Spleen (tissue), 11 donors: ENCODE results near the gene OBP2A. TPM values are rescaled to one million over a fixed set of nuclear protein-coding genes. Genes with fewer than 3 reads are reported as not detected.

ENCODE experiments used
- DNase-seq: peaks from one replicate; pipeline ENCODE4 v3.0.0-alpha.2; 2020
- H3K27ac ChIP-seq, 8 donors: fragments of 200-600 bp; sonication (generic) in 7 of 8; 1 replicate in 4 of 8; 2 replicates in 4 of 8; pipeline versions ENCODE4 v1.5.0 to v1.8.0; 2016 to 2021; ENCODE audit warnings: inconsistent platforms in 4 of 8, mild to moderate bottlenecking in 4 of 8, moderate library complexity in 1 of 8
- H3K27me3 ChIP-seq, 7 donors: fragments of 200-600 bp; sonication (generic) in 6 of 7; replicated peaks in 1 of 7; 1 replicate in 4 of 7; 2 replicates in 3 of 7; pipeline versions ENCODE4 v1.5.0 to v1.8.0; 2016 to 2021; ENCODE audit warnings: inconsistent platforms in 3 of 7, mild to moderate bottlenecking in 1 of 7
- H3K36me3 ChIP-seq, 6 donors: fragments of 200-600 bp; sonication (generic) in 5 of 6; 1 replicate in 4 of 6; 2 replicates in 2 of 6; pipeline versions ENCODE4 v1.5.0 to v1.8.0; 2016 to 2021; ENCODE audit warnings: inconsistent platforms in 2 of 6
- H3K4me1 ChIP-seq, 6 donors: fragments of 200-600 bp; sonication (generic) in 5 of 6; 1 replicate in 3 of 6; 2 replicates in 3 of 6; pipeline versions ENCODE4 v1.5.0 to v1.8.0; 2016 to 2021; ENCODE audit warnings: inconsistent platforms in 3 of 6
- H3K4me3 ChIP-seq, 8 donors: fragments of 200-600 bp; sonication (generic) in 7 of 8; 1 replicate in 4 of 8; 2 replicates in 4 of 8; pipeline versions ENCODE4 v1.5.0 to v1.8.0; 2016 to 2021; ENCODE audit warnings: inconsistent platforms in 4 of 8, mild to moderate bottlenecking in 4 of 8, moderate library complexity in 2 of 8
- H3K9me3 ChIP-seq, 8 donors: fragments of 200-600 bp; sonication (generic) in 7 of 8; 1 replicate in 4 of 8; 2 replicates in 4 of 8; pipeline versions ENCODE4 v1.5.0 to v1.8.0; 2016 to 2021; ENCODE audit warnings: inconsistent platforms in 4 of 8
- POLR2A ChIP-seq, 3 donors: fragments of 450-650 bp; IDR thresholded peaks; one replicate each; pipeline ENCODE4 v1.5.1; 2017; ENCODE audit warnings: antibody characterized with exemption in 3 of 3, mild to moderate bottlenecking in 1 of 3
- POLR2AphosphoS5 ChIP-seq, 3 donors: sonication (generic); formaldehyde crosslinking; IDR thresholded peaks; one replicate each; pipeline ENCODE4 v1.5.1; 2017; ENCODE audit warnings: antibody characterized with exemption in 3 of 3
- WGBS, 5 donors: extraction: QIAGEN DNeasy Blood & Tissue Kit in 3 of 5; methylation state at CpG; one replicate each; pipeline versions ENCODE4 v1.1.5 to v1.1.7; 2013 to 2018; 5-methylcytosine and 5-hydroxymethylcytosine counted together
- intact Hi-C: fragments of 100-400 bp; cut with DNase I; formaldehyde crosslinking; loops from one replicate; pipeline ENCODE4 v1.15.0; 2023; ENCODE audit warnings: low total_unique reads
- polyA plus RNA-seq, 3 donors: library from polyadenylated mRNA; stranded (reverse); fragments of 200-250 nt; gene quantifications; one replicate each; pipeline ENCODE4 v1.2.1, GENCODE V29; 2013
- total RNA-seq, 7 donors: library from RNA; depleted of rRNA in 3 of 7; stranded (reverse); fragments of >200 nt in 3 of 7; fragmentation: NEBNext Ultra II Directional in 4 of 7; extraction: Animal tissue kit (Norgen Biotek cat#: 25700) in 4 of 7; gene quantifications; one replicate each; pipeline versions ENCODE4 v1.1.0 to v1.2.1, GENCODE V29; 2016 to 2021
- TF ChIP-seq, protein P1 (sequence below), 11 experiments: fragments of 200-600 bp in 7 of 11; fragments of 450-650 bp in 4 of 11; sonication (generic) in 4 of 11; IDR thresholded peaks in 8 of 11; conservative IDR thresholded peaks in 3 of 11; 1 replicate in 7 of 11; 2 replicates in 4 of 11; pipeline versions ENCODE4 v1.4.0 to v1.8.0; 2016 to 2021; ENCODE audit warnings: antibody characterized with exemption in 11 of 11, inconsistent platforms in 4 of 11, mild to moderate bottlenecking in 1 of 11
- donor health status: healthy with polysubstance abuse.
- donor health status: DM: no; HTN: no; CAD: no; lungs with moderate emphysema.
- donor health status: DM: no; HTN: no; CAD: no.
- donor health status: Bipolar disorder and iron deficiency.
- donor health status: healthy.
- donor health status: DM: no; HTN: no; CAD: no.
- donor health status: DM: yes; HTN: yes; CAD: no.

OBP2A gene
- total and polyA plus RNA-seq, 10 donors: 0.40 TPM; not detected in 9

DNA sequence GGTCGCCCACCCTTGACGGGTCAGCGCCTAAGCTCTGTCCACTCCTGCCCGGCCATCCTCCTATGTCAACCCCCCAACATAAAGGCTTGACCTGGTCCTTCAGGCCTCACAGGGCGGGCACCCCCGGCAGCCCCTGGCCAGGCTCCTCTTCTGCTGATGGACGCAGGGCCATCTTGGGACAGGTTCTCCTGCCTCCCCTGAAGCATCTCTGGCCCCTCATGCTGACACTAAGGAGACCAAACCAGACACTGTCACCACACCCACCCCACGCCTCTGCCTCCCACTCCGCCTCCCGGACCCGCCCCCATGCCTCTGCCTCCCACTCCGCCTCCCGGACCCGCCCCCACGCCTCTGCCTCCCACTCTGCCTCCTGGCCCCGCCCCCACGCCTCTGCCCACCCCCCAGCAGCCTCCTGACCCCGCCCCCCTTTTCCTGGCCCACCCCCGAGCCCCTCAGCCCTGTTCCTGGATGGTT lies 6.8 kb downstream of the OBP2A start:
- no peak overlapping the region for H3K27ac ChIP-seq
- H3K4me3 ChIP-seq: no peak overlapping the region
- peaks cover 0 to 6% (median 0%) of the 10 kb centered on the region in 7 donors for H3K27me3 ChIP-seq
- TF ChIP-seq POLR2A (IDR thresholded peaks at IDR 0.05) (no peak), POLR2AphosphoS5 (IDR thresholded peaks at IDR 0.05) (no peak)
- TF ChIP-seq, protein P1, sequence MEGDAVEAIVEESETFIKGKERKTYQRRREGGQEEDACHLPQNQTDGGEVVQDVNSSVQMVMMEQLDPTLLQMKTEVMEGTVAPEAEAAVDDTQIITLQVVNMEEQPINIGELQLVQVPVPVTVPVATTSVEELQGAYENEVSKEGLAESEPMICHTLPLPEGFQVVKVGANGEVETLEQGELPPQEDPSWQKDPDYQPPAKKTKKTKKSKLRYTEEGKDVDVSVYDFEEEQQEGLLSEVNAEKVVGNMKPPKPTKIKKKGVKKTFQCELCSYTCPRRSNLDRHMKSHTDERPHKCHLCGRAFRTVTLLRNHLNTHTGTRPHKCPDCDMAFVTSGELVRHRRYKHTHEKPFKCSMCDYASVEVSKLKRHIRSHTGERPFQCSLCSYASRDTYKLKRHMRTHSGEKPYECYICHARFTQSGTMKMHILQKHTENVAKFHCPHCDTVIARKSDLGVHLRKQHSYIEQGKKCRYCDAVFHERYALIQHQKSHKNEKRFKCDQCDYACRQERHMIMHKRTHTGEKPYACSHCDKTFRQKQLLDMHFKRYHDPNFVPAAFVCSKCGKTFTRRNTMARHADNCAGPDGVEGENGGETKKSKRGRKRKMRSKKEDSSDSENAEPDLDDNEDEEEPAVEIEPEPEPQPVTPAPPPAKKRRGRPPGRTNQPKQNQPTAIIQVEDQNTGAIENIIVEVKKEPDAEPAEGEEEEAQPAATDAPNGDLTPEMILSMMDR (IDR thresholded peaks at IDR 0.05 in 8 of 11, conservative IDR thresholded peaks at IDR 0.05 in 3 of 11): no peak
- DNase-seq: no peak
- no peaks in the 10 kb centered on the region for H3K9me3 ChIP-seq
- H3K36me3 ChIP-seq: no peaks in the 10 kb centered on the region
- 77 to 91% (median 84%) methylated on average over 17 to 19 of the region's 19 CpGs for WGBS, 5 donors
- no peaks in the 10 kb centered on the region for H3K4me1 ChIP-seq
- intact Hi-C loops: no loop called here

GRCh38 chr9:135554718-135555117 lies 8.8 kb downstream of the OBP2A start:
- H3K27ac ChIP-seq: no peak overlapping the region
- H3K4me1 ChIP-seq: no peaks in the 10 kb centered on the region
- H3K27me3 ChIP-seq: peaks cover 0 to 2% (median 0%) of the 10 kb centered on the region in 7 donors
- H3K9me3 ChIP-seq: no peaks in the 10 kb centered on the region
- no peak for DNase-seq
- no peak overlapping the region for H3K4me3 ChIP-seq
- H3K36me3 ChIP-seq: no peaks in the 10 kb centered on the region
- 81 to 90% (median 84%) methylated on average over 4 of the region's 4 CpGs for WGBS, 5 donors
- intact Hi-C loops: no loop called here
- TF ChIP-seq POLR2A (IDR thresholded peaks at IDR 0.05) (no peak), POLR2AphosphoS5 (IDR thresholded peaks at IDR 0.05) (no peak)
- TF ChIP-seq, protein P1 (IDR thresholded peaks at IDR 0.05 in 8 of 11, conservative IDR thresholded peaks at IDR 0.05 in 3 of 11): no peak

- Histone ChIP-seq H3K36me3 (no peaks in the 10 kb centered on the region), H3K27ac (no peak overlapping the region), H3K4me3 (no peak overlapping the region), H3K4me1 (no peaks in the 10 kb centered on the region), H3K27me3 (peaks cover 0 to 4% (median 0%) of the 10 kb centered on the region in 7 donors), H3K9me3 (no peaks in the 10 kb centered on the region)
- intact Hi-C loops: no loop called here
- peak; percentile 15 for DNase-seq
- 86 to 91% (median 89%) methylated on average over 5 of the region's 5 CpGs for WGBS, 5 donors
- TF ChIP-seq, protein P1 (IDR thresholded peaks at IDR 0.05 in 8 of 11, conservative IDR thresholded peaks at IDR 0.05 in 3 of 11): no peak
- TF ChIP-seq POLR2A (IDR thresholded peaks at IDR 0.05) (no peak), POLR2AphosphoS5 (IDR thresholded peaks at IDR 0.05) (no peak)
These were observed 9.3 kb downstream of the OBP2A start for GRCh38 chr9:135555203-135555602.

GRCh38 chr9:135555910-135556309 lies 10.0 kb downstream of the OBP2A start:
- H3K27me3 ChIP-seq: peaks cover 0 to 11% (median 0%) of the 10 kb centered on the region in 7 donors
- intact Hi-C loops: no loop called here
- TF ChIP-seq POLR2AphosphoS5 (IDR thresholded peaks at IDR 0.05) (no peak), POLR2A (IDR thresholded peaks at IDR 0.05) (no peak)
- TF ChIP-seq, protein P1 (IDR thresholded peaks at IDR 0.05 in 8 of 11, conservative IDR thresholded peaks at IDR 0.05 in 3 of 11): no peak
- H3K4me3 ChIP-seq: no peak overlapping the region
- 67 to 75% (median 73%) methylated on average over 16 of the region's 16 CpGs for WGBS, 5 donors
- H3K4me1 ChIP-seq: no peaks in the 10 kb centered on the region
- peak; percentile 31 for DNase-seq
- H3K9me3 ChIP-seq: no peaks in the 10 kb centered on the region
- no peaks in the 10 kb centered on the region for H3K36me3 ChIP-seq
- H3K27ac ChIP-seq: no peak overlapping the region
